Measurements from ENCODE around the gene ASB6.

Gene ASB6

DNA sequence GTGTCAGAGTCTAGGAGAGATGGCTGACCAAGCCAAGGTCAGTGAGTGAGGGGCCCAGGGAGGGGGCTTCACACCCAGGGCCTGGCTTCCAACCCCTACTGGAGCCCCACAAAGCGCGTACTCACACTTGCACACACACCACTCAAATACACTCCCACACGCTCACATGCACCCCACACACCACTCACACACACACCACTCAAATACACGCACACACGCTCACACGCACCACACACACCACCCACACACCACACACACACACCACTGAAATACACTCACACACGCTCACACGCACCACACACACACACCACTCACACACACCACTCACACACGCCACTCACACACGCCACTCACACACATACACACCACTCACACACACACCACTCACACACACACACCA, 5.7 kb upstream of the ASB6 start:
- no peak for DNase-seq (ENCODE audit: low read depth in 1 of 2, low spot score in 1 of 2)
- H3K27me3 ChIP-seq (ENCODE audit: insufficient read depth, poor library complexity, severe bottlenecking), result no peaks in the 10 kb centered on the region

GRCh38 chr9:129646654-129647053, 4.7 kb upstream of the ASB6 start:
- H3K27me3 ChIP-seq (ENCODE audit: insufficient read depth, poor library complexity, severe bottlenecking), result no peaks in the 10 kb centered on the region
- DNase-seq (ENCODE audit: low read depth in 1 of 2, low spot score in 1 of 2), result no peak
- no peak overlapping the region for H3K4me3 ChIP-seq (replicated peaks; ENCODE audit: insufficient read depth, low read length)
- H3K27ac ChIP-seq (replicated peaks), result no peak overlapping the region
- no peak for TF ChIP-seq GABPA (IDR thresholded peaks at IDR 0.05; ENCODE audit: low read depth)
- TF ChIP-seq SPI1 (IDR thresholded peaks at IDR 0.05; ENCODE audit: borderline replicate concordance, low read depth), result no peak
- TF ChIP-seq POLR2AphosphoS5 (IDR thresholded peaks at IDR 0.05; ENCODE audit: low read depth), result no peak
- TF ChIP-seq, protein P1, sequence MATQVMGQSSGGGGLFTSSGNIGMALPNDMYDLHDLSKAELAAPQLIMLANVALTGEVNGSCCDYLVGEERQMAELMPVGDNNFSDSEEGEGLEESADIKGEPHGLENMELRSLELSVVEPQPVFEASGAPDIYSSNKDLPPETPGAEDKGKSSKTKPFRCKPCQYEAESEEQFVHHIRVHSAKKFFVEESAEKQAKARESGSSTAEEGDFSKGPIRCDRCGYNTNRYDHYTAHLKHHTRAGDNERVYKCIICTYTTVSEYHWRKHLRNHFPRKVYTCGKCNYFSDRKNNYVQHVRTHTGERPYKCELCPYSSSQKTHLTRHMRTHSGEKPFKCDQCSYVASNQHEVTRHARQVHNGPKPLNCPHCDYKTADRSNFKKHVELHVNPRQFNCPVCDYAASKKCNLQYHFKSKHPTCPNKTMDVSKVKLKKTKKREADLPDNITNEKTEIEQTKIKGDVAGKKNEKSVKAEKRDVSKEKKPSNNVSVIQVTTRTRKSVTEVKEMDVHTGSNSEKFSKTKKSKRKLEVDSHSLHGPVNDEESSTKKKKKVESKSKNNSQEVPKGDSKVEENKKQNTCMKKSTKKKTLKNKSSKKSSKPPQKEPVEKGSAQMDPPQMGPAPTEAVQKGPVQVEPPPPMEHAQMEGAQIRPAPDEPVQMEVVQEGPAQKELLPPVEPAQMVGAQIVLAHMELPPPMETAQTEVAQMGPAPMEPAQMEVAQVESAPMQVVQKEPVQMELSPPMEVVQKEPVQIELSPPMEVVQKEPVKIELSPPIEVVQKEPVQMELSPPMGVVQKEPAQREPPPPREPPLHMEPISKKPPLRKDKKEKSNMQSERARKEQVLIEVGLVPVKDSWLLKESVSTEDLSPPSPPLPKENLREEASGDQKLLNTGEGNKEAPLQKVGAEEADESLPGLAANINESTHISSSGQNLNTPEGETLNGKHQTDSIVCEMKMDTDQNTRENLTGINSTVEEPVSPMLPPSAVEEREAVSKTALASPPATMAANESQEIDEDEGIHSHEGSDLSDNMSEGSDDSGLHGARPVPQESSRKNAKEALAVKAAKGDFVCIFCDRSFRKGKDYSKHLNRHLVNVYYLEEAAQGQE (IDR thresholded peaks at IDR 0.05; ENCODE audit: insufficient replicate concordance, low read depth), result no peak
- TF ChIP-seq CTCF (IDR thresholded peaks at IDR 0.05; ENCODE audit: insufficient read depth, low read length), result no peak

More for the DNA sequence above, 5.7 kb upstream of the ASB6 start:
- no peak overlapping the region for H3K27ac ChIP-seq (replicated peaks)
- no peak overlapping the region for H3K4me3 ChIP-seq (replicated peaks; ENCODE audit: insufficient read depth, low read length)
- TF ChIP-seq, protein P1 (IDR thresholded peaks at IDR 0.05; ENCODE audit: insufficient replicate concordance, low read depth), result no peak

DNA sequence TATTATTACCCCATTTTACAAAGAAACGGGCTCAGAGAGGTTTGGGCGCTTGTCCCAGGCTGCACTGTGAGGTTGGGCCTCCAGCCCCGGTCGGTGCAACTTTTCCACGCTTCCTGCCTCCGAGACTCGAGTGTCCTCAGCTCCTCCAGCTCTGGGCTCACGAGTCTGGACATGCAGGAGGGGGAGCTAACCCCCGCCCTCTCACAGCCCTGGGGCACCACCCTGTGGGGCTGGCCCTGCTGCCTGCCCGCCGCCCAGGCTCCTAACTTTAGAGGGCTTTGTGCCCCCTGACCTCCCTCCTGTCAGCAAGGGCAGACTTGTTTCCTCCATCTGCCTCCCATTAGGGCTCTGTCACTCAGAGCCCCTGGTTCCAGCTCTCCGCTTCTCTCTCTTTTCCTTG, 4.3 kb upstream of the ASB6 start:
- no peak for DNase-seq (ENCODE audit: low read depth in 1 of 2, low spot score in 1 of 2)
- TF ChIP-seq, protein P1 (IDR thresholded peaks at IDR 0.05; ENCODE audit: insufficient replicate concordance, low read depth), result no peak
- TF ChIP-seq SPI1 (IDR thresholded peaks at IDR 0.05; ENCODE audit: borderline replicate concordance, low read depth), result no peak
- TF ChIP-seq POLR2AphosphoS5 (IDR thresholded peaks at IDR 0.05; ENCODE audit: low read depth), result no peak
- TF ChIP-seq GABPA (IDR thresholded peaks at IDR 0.05; ENCODE audit: low read depth), result no peak
- TF ChIP-seq CTCF (IDR thresholded peaks at IDR 0.05; ENCODE audit: insufficient read depth, low read length), result no peak
- Histone ChIP-seq H3K4me3 (replicated peaks; ENCODE audit: insufficient read depth, low read length) (no peak overlapping the region), H3K27me3 (ENCODE audit: insufficient read depth, poor library complexity, severe bottlenecking) (no peaks in the 10 kb centered on the region), H3K27ac (replicated peaks) (no peak overlapping the region)

GRCh38 chr9:129644902-129645301, 3.0 kb upstream of the ASB6 start:
- no peak overlapping the region for H3K4me3 ChIP-seq (replicated peaks; ENCODE audit: insufficient read depth, low read length)
- no peak for DNase-seq (ENCODE audit: low read depth in 1 of 2, low spot score in 1 of 2)
- TF ChIP-seq SPI1 (IDR thresholded peaks at IDR 0.05; ENCODE audit: borderline replicate concordance, low read depth) (no peak), CTCF (IDR thresholded peaks at IDR 0.05; ENCODE audit: insufficient read depth, low read length) (no peak), GABPA (IDR thresholded peaks at IDR 0.05; ENCODE audit: low read depth) (no peak), POLR2AphosphoS5 (IDR thresholded peaks at IDR 0.05; ENCODE audit: low read depth) (no peak)
- TF ChIP-seq, protein P1 (IDR thresholded peaks at IDR 0.05; ENCODE audit: insufficient replicate concordance, low read depth), result no peak
- no peaks in the 10 kb centered on the region for H3K27me3 ChIP-seq (ENCODE audit: insufficient read depth, poor library complexity, severe bottlenecking)
- H3K27ac ChIP-seq (replicated peaks), result no peak overlapping the region

Measured in HL-60 (cell line).